Measurements from ENCODE around the gene PDE8A.

GRCh38 chr15:85027421-85027820 lies 45.8 kb downstream of the PDE8A start:
- TF ChIP-seq TAF1 (IDR thresholded peaks at IDR 0.05; ENCODE audit: borderline replicate concordance, low read depth, low read length): no peak
- no peak for TF ChIP-seq IRF3 (IDR thresholded peaks at IDR 0.05)
- no peak for TF ChIP-seq CBX3 (IDR thresholded peaks at IDR 0.05; ENCODE audit: borderline replicate concordance, low read depth)
- no peak for TF ChIP-seq ZSCAN29 (IDR thresholded peaks at IDR 0.05)
- TF ChIP-seq KDM1A (IDR thresholded peaks at IDR 0.05; ENCODE audit: borderline replicate concordance): no peak
- TF ChIP-seq CTCF (IDR thresholded peaks at IDR 0.05 in 2 of 3, conservative IDR thresholded peaks at IDR 0.05 in 1 of 3; ENCODE audit: control insufficient read depth in 2 of 3, extremely low read depth in 1 of 3, insufficient read depth in 1 of 3, low read depth in 3 of 3, low read length in 3 of 3): no peak
- no peak for TF ChIP-seq ZBTB11 (CRISPR knock-in tag; IDR thresholded peaks at IDR 0.05)
- TF ChIP-seq SPI1 (IDR thresholded peaks at IDR 0.05; ENCODE audit: borderline replicate concordance, insufficient read depth, low read depth, low read length): no peak
- no peak for TF ChIP-seq BCL11A (IDR thresholded peaks at IDR 0.05; ENCODE audit: low read depth, low read length)
- no peak for TF ChIP-seq RAD21 (IDR thresholded peaks at IDR 0.05; ENCODE audit: insufficient read depth, low read depth, low read length)
